ENCODE results near the gene CD7. TPM values are rescaled to one million over a fixed set of nuclear protein-coding genes. Genes with fewer than 3 reads are reported as not detected.
A peak's percentile ranks its signal among the peaks of the same experiment; 100 is the strongest.

The CD7 gene
- total and polyA plus RNA-seq, 9 of the 15 experiments (the other 6 are each of a cell fraction or from before 2014, with no cell fraction given) = 0.21 to 0.35 TPM; not detected in 7

- TF ChIP-seq ZBTB12 (CRISPR knock-in tag; IDR thresholded peaks at IDR 0.05) (no peak), FOXA3 (CRISPR knock-in tag; conservative IDR thresholded peaks at IDR 0.05 in 1 of 2, IDR thresholded peaks at IDR 0.05 in 1 of 2) (peak in 1 of 2 experiments; percentile 89; a peak in 1 of 4 replicates), ZNF764 (CRISPR knock-in tag; IDR thresholded peaks at IDR 0.05; ENCODE audit: low read depth) (no peak), FOXM1 (IDR thresholded peaks at IDR 0.05; ENCODE audit: low read depth) (no peak), FOXM1 (CRISPR knock-in tag; IDR thresholded peaks at IDR 0.05; ENCODE audit: low read depth) (no peak), MTA3 (IDR thresholded peaks at IDR 0.05; ENCODE audit: borderline replicate concordance) (no peak), PHF21A (IDR thresholded peaks at IDR 0.05; ENCODE audit: borderline replicate concordance, low read depth) (no peak), MYC (IDR thresholded peaks at IDR 0.05; ENCODE audit: low read depth, low read length) (no peak), MYC (CRISPR knock-in tag; IDR thresholded peaks at IDR 0.05; ENCODE audit: borderline replicate concordance, low read depth) (peak; percentile 24; the same call in 1 of the 2 replicates), LEF1 (IDR thresholded peaks at IDR 0.05) (no peak), POLR2G (IDR thresholded peaks at IDR 0.05; ENCODE audit: low read depth, low read length) (peak; percentile 51; the same call in 1 of the 2 replicates), NFRKB (IDR thresholded peaks at IDR 0.05; ENCODE audit: low read depth) (peak; percentile 32), ZNF561 (CRISPR knock-in tag; conservative IDR thresholded peaks at IDR 0.05) (no peak), ZNF584 (CRISPR knock-in tag; IDR thresholded peaks at IDR 0.05; ENCODE audit: low read depth) (no peak), CEBPG (CRISPR knock-in tag; IDR thresholded peaks at IDR 0.05) (no peak; the same call in 1 of the 2 replicates), CEBPG (tag; conservative IDR thresholded peaks at IDR 0.05 in 1 of 2, IDR thresholded peaks at IDR 0.05 in 1 of 2) (no peak), STAG1 (CRISPR knock-in tag; IDR thresholded peaks at IDR 0.05; ENCODE audit: borderline replicate concordance) (peak; percentile 24; the same call in 1 of the 2 replicates), ZNF274 (IDR thresholded peaks at IDR 0.05; ENCODE audit: borderline replicate concordance, low read depth, low read length) (no peak), MBD2 (IDR thresholded peaks at IDR 0.05; ENCODE audit: borderline replicate concordance, low read depth) (no peak), PTBP1 (IDR thresholded peaks at IDR 0.05; ENCODE audit: low read depth, low read length) (no peak), PHF20 (IDR thresholded peaks at IDR 0.05; ENCODE audit: partially characterized antibody) (no peak), TRIM25 (IDR thresholded peaks at IDR 0.05; ENCODE audit: borderline replicate concordance) (no peak), HDAC3 (IDR thresholded peaks at IDR 0.05; ENCODE audit: borderline replicate concordance, partially characterized antibody) (no peak), SMARCB1 (IDR thresholded peaks at IDR 0.05; ENCODE audit: insufficient read length, low read depth) (no peak), ATF2 (CRISPR knock-in tag; IDR thresholded peaks at IDR 0.05) (no peak), OTX1 (CRISPR knock-in tag; IDR thresholded peaks at IDR 0.05) (0 out of 2 replicates have a peak, but pooled peaks have one; percentile 36)
These were observed 26.9 kb upstream of the CD7 start (continued) for GRCh38 chr17:82344175-82344907.

All from K562 (cell line).